Fibroblast of lung (primary cell): ENCODE measurements around the gene CAPS2. TPM values are rescaled to one million over a fixed set of nuclear protein-coding genes. Genes with fewer than 3 reads are reported as not detected.

Experiments
- DNase-seq, 2 donors: peaks; one replicate each; pipeline versions ENCODE4 v3.0.0 to v3.0.0-alpha.2; 2010; ENCODE audit warnings: low read depth in 2 of 2
- H2AFZ ChIP-seq: 2 replicates; pipeline ENCODE4 v1.5.1; 2012; ENCODE audit warnings: low read length, control low read depth, inconsistent platforms
- H3K27ac ChIP-seq: 2 replicates; pipeline ENCODE4 v1.5.1; 2011; ENCODE audit warnings: low read length, control low read depth; ENCODE audit not compliant: insufficient read depth
- H3K27me3 ChIP-seq: 2 replicates; pipeline ENCODE4 v1.5.1; 2011; ENCODE audit warnings: mild to moderate bottlenecking, low read length; ENCODE audit not compliant: control insufficient read depth, insufficient read depth
- H3K36me3 ChIP-seq: 2 replicates; pipeline ENCODE4 v1.5.1; 2011; ENCODE audit warnings: low read length; ENCODE audit not compliant: control insufficient read depth, insufficient read depth
- H3K4me1 ChIP-seq: 2 replicates; pipeline ENCODE4 v1.5.1; 2011; ENCODE audit warnings: low read length; ENCODE audit not compliant: control insufficient read depth, insufficient read depth; ENCODE audit errors: extremely low read depth
- H3K4me2 ChIP-seq: 2 replicates; pipeline ENCODE4 v1.5.1; 2011; ENCODE audit warnings: low read length, control low read depth; ENCODE audit not compliant: insufficient read depth; ENCODE audit errors: extremely low read depth
- H3K4me3 ChIP-seq, 4 experiments: fragments of 200-600 bp in 1 of 4; sonication (generic) in 1 of 4; replicated peaks in 1 of 4; 2 replicates each; pipeline ENCODE4 v1.5.1; 2011 to 2016; ENCODE audit warnings: low read length in 4 of 4, low read depth in 3 of 4, mild to moderate bottlenecking in 3 of 4, control low read depth in 2 of 4, inconsistent platforms in 1 of 4, mixed read lengths in 1 of 4; ENCODE audit not compliant: insufficient read depth in 1 of 4; ENCODE audit errors: control extremely low read depth in 1 of 4
- H3K79me2 ChIP-seq: 2 replicates; pipeline ENCODE4 v1.5.1; 2012; ENCODE audit warnings: mild to moderate bottlenecking, low read length, inconsistent platforms; ENCODE audit not compliant: control insufficient read depth, insufficient read depth
- H3K9ac ChIP-seq: 2 replicates; pipeline ENCODE4 v1.5.1; 2011; ENCODE audit warnings: mild to moderate bottlenecking, low read length, control low read depth; ENCODE audit not compliant: insufficient read depth
- H3K9me3 ChIP-seq: 2 replicates; pipeline ENCODE4 v1.5.1; 2012; ENCODE audit warnings: low read depth, low read length; ENCODE audit not compliant: control insufficient read depth, insufficient read depth
- H4K20me1 ChIP-seq: 2 replicates; pipeline ENCODE4 v1.5.1; 2011; ENCODE audit warnings: low read length; ENCODE audit not compliant: control insufficient read depth, insufficient read depth; ENCODE audit errors: extremely low read depth
- CTCF ChIP-seq, 2 donors: IDR thresholded peaks in 1 of 2; conservative IDR thresholded peaks in 1 of 2; 1 replicate in 1 of 2; 2 replicates in 1 of 2; pipeline ENCODE4 v1.5.1; 2011 to 2012; ENCODE audit warnings: low read length in 2 of 2, control low read depth in 1 of 2, inconsistent platforms in 1 of 2, low read depth in 1 of 2, mild to moderate bottlenecking in 1 of 2
- EZH2 ChIP-seq: IDR thresholded peaks from 2 replicates; pipeline ENCODE4 v1.5.1; 2012; ENCODE audit warnings: low read length, control low read depth, mild to moderate bottlenecking; ENCODE audit errors: missing control alignments
- polyA plus RNA-seq, 2 donors: library from polyadenylated mRNA; depleted of rRNA in 1 of 2; stranded (reverse) in 1 of 2; unstranded in 1 of 2; fragments of >200 nt; gene quantifications; 2 replicates each; pipeline ENCODE4 v1.2.1, GENCODE V29; 2011 to 2012; ENCODE audit warnings: missing spikeins in 1 of 2
- total RNA-seq: library from RNA; depleted of rRNA; stranded (reverse); fragments of >200 nt; gene quantifications from 2 replicates; pipeline ENCODE4 v1.2.1, GENCODE V29; 2014

Gene CAPS2
- total and polyA plus RNA-seq, 2 donors (not counting 1 experiment from before 2014, with no cell fraction given): 3.5 to 21.1 TPM

- no peak overlapping the region for H3K4me3 ChIP-seq
- TF ChIP-seq CTCF (conservative IDR thresholded peaks at IDR 0.05 in 1 of 2, IDR thresholded peaks at IDR 0.05 in 1 of 2; ENCODE audit: low read depth in 1 of 2, low read length in 2 of 2) (no peak), EZH2 (no peak)
- no peaks in the 10 kb centered on the region for H3K79me2 ChIP-seq
- no peaks in the 10 kb centered on the region for H3K9me3 ChIP-seq
- H3K36me3 ChIP-seq: no peaks in the 10 kb centered on the region
- no peaks in the 10 kb centered on the region for H3K27me3 ChIP-seq
- no peak for DNase-seq
- H3K4me2 ChIP-seq: no peak overlapping the region
- H3K9ac ChIP-seq: no peak overlapping the region
- H3K4me1 ChIP-seq: no peaks in the 10 kb centered on the region
- H3K27ac ChIP-seq: no peak overlapping the region
- no peak overlapping the region for H2AFZ ChIP-seq
- H4K20me1 ChIP-seq: no peaks in the 10 kb centered on the region
Observed at GRCh38 chr12:75236206-75236605, 93.9 kb downstream of the CAPS2 start.

- no peaks in the 10 kb centered on the region for H4K20me1 ChIP-seq
- no peak overlapping the region for H3K4me2 ChIP-seq
- no peak overlapping the region for H3K4me3 ChIP-seq
- no peaks in the 10 kb centered on the region for H3K79me2 ChIP-seq
- no peaks in the 10 kb centered on the region for H3K9me3 ChIP-seq
- no peak overlapping the region for H2AFZ ChIP-seq
- no peak overlapping the region for H3K27ac ChIP-seq
- no peaks in the 10 kb centered on the region for H3K27me3 ChIP-seq
- DNase-seq: no peak
- H3K4me1 ChIP-seq: no peaks in the 10 kb centered on the region
- no peaks in the 10 kb centered on the region for H3K36me3 ChIP-seq
- no peak for TF ChIP-seq EZH2
- TF ChIP-seq CTCF (conservative IDR thresholded peaks at IDR 0.05 in 1 of 2, IDR thresholded peaks at IDR 0.05 in 1 of 2; ENCODE audit: low read depth in 1 of 2, low read length in 2 of 2): no peak
- H3K9ac ChIP-seq: no peak overlapping the region
Observed at GRCh38 chr12:75227132-75227531, 103.0 kb downstream of the CAPS2 start.

Other genes starting within 250 kb of the CAPS2 start
- not detected in 2 replicates for gene KCNC2, start 120.5 kb downstream of the CAPS2 start, total RNA-seq
- gene KCNC2, start 120.5 kb downstream of the CAPS2 start, polyA plus RNA-seq: not detected in 2 replicates
- gene GLIPR1L1, start 4.3 kb upstream of the CAPS2 start, total RNA-seq: under 0.01 TPM in 1 of 2 replicates, not detected in the other
- not detected in 2 replicates for gene GLIPR1L1, start 4.3 kb upstream of the CAPS2 start, polyA plus RNA-seq
- gene GLIPR1L2, start 60.8 kb upstream of the CAPS2 start, total RNA-seq: 0.33 and 1.0 TPM in 2 replicates
- gene GLIPR1L2, start 60.8 kb upstream of the CAPS2 start, polyA plus RNA-seq: 0.33 and 0.46 TPM in 2 replicates
- gene GLIPR1, start 150.4 kb upstream of the CAPS2 start, total RNA-seq: 36.0 and 59.8 TPM in 2 replicates
- gene GLIPR1, start 150.4 kb upstream of the CAPS2 start, polyA plus RNA-seq: 186 and 245 TPM in 2 replicates
- gene KRR1, start 181.3 kb upstream of the CAPS2 start, total RNA-seq: 36.5 and 46.9 TPM in 2 replicates
- 49.7 and 63.6 TPM in 2 replicates for gene KRR1, start 181.3 kb upstream of the CAPS2 start, polyA plus RNA-seq